ENCODE measurements around the gene SPOCK1. TPM values are rescaled to one million over a fixed set of nuclear protein-coding genes. Genes with fewer than 3 reads are reported as not detected.

The SPOCK1 gene
- total RNA-seq, 2 experiments from 2014 or later: not detected

DNA sequence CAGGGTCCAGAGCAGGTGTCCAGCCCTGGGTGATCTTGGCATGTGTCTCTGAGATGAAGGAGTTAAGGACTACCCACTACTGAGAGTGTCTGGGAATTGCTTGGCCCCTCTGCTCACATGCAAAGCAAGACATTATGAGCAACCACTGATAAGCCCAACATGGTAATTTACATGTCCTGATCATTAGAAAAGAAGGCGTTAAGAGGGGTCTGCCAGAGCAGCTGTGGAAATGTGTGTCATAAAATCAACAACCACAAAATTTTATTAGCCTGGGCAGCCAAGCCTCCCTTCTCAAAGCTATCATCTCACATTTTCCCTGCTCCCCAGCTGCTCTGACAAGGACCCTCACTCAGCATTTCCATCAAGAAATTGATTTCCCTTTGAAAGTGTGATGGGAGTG lies 351.0 kb downstream of the SPOCK1 start:
- Mint-ChIP-seq H3K4me3 (no peak overlapping the region), H3K27me3 (ENCODE audit: low read depth) (no peaks in the 10 kb centered on the region), H3K27ac (no peak overlapping the region), H3K4me1 (ENCODE audit: low read depth) (no peaks in the 10 kb centered on the region), H3K9me3 (ENCODE audit: insufficient read depth) (no peaks in the 10 kb centered on the region), H3K36me3 (ENCODE audit: low read depth) (no peaks in the 10 kb centered on the region)
- ChIA-PET POLR2A (no interaction called here), CTCF (no interaction called here)
- no peak for ATAC-seq
- no peak for DNase-seq

DNA sequence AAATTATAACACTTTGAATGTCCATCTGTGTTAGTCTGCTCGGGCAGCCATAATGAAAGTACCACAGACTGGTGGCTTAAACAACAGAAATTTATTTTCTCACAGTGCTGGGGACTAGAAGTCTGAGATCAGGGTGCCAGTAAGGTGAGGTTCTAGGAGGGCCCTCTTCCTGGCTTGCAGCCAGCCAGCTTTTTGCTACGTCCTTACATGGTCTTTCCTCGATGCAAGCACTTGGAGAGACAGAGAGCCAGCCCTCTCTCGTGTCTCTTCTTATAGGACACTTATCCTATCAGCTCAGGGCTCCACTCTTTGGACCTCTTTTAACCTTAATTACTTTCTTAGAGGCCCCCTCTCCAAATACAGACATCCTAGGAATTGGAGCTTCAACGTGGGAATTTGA lies 351.8 kb downstream of the SPOCK1 start:
- POLR2A ChIA-PET: no interaction called here
- CTCF ChIA-PET: no interaction called here
- ATAC-seq: no peak
- Mint-ChIP-seq H3K4me3 (no peak overlapping the region), H3K36me3 (ENCODE audit: low read depth) (no peaks in the 10 kb centered on the region), H3K27me3 (ENCODE audit: low read depth) (no peaks in the 10 kb centered on the region), H3K9me3 (ENCODE audit: insufficient read depth) (no peaks in the 10 kb centered on the region), H3K27ac (no peak overlapping the region), H3K4me1 (ENCODE audit: low read depth) (no peaks in the 10 kb centered on the region)
- no peak for DNase-seq

DNA sequence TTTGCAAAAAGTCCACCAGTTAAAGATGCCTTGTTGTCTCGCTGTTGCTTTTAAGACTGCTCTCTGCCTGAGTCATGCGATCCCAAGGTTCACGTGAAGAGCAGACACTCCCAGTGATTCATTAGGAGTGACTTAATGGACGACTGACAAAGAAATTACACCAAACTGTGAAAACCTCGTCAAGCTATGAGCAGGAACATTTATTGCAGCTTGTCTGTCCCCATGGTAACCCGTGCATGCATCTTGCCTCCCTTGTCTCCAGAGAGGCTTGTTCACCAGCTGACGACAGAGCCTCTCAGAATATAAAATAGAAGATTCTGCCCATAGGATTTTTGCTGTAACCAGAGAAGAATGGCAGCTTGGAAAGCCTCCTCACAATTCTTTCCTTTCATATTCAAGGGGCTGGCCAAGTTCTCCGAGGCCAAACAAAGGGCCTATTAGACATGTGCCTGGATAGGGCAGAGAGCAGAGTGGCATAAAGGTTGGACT lies 352.7 kb downstream of the SPOCK1 start:
- ChIA-PET CTCF (no interaction called here), POLR2A (no interaction called here)
- no peak overlapping the region for H3K27ac Mint-ChIP-seq
- no peaks in the 10 kb centered on the region for H3K4me1 Mint-ChIP-seq (ENCODE audit: low read depth)
- H3K4me3 Mint-ChIP-seq: no peak overlapping the region
- DNase-seq (no peak), ATAC-seq (no peak)
- no peaks in the 10 kb centered on the region for H3K9me3 Mint-ChIP-seq (ENCODE audit: insufficient read depth)
- no peaks in the 10 kb centered on the region for H3K27me3 Mint-ChIP-seq (ENCODE audit: low read depth)
- H3K36me3 Mint-ChIP-seq (ENCODE audit: low read depth): no peaks in the 10 kb centered on the region

DNA sequence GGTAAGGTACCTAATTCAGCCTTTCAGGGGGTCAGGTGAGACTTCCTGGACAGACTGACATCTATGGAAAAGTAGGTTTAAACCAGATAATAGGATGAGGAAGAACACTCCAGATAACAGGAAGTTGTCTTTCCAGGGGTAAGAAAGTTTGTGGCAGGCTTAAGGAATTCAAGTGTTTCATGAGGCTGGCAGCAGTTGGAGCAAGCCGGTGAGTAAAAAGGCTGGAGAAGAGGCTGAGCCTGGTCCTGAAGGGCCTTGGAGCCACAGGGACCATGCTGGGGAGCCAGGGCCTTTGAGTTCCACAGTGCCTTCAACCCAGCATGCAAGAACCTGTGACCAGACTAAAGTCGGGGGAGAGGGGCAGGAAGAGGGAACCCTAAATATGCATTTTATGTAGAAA lies 353.4 kb downstream of the SPOCK1 start:
- no peaks in the 10 kb centered on the region for H3K27me3 Mint-ChIP-seq (ENCODE audit: low read depth)
- ATAC-seq (no peak), DNase-seq (no peak)
- no peak overlapping the region for H3K4me3 Mint-ChIP-seq
- H3K4me1 Mint-ChIP-seq (ENCODE audit: low read depth): no peaks in the 10 kb centered on the region
- ChIA-PET POLR2A (no interaction called here), CTCF (no interaction called here)
- H3K27ac Mint-ChIP-seq: no peak overlapping the region
- H3K36me3 Mint-ChIP-seq (ENCODE audit: low read depth): no peaks in the 10 kb centered on the region
- H3K9me3 Mint-ChIP-seq (ENCODE audit: insufficient read depth): no peaks in the 10 kb centered on the region

DNA sequence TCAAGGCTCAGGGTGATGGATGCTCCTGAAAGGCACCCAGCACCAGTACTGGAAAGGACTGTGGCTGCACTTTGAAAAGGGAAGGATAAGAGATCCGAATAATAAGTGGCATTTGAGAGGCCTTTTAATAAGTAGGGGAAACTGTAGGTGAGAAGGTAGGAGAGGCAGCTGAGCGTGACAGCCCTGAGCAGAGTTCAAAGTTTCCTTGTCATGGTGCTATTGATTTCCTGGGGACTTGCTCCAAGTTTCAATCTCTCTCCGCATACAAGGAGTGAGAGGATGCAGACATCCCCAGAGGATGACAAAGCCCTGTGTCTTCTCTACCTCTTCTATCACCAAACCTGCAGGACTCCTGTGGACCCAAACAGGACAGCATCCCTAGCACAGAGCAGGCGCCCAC lies 354.5 kb downstream of the SPOCK1 start:
- Mint-ChIP-seq H3K36me3 (ENCODE audit: low read depth) (no peaks in the 10 kb centered on the region), H3K9me3 (ENCODE audit: insufficient read depth) (no peaks in the 10 kb centered on the region), H3K4me1 (ENCODE audit: low read depth) (no peaks in the 10 kb centered on the region), H3K27ac (no peak overlapping the region), H3K27me3 (ENCODE audit: low read depth) (no peaks in the 10 kb centered on the region), H3K4me3 (no peak overlapping the region)
- DNase-seq: no peak
- CTCF ChIA-PET: no interaction called here
- POLR2A ChIA-PET: no interaction called here
- ATAC-seq: no peak

DNA sequence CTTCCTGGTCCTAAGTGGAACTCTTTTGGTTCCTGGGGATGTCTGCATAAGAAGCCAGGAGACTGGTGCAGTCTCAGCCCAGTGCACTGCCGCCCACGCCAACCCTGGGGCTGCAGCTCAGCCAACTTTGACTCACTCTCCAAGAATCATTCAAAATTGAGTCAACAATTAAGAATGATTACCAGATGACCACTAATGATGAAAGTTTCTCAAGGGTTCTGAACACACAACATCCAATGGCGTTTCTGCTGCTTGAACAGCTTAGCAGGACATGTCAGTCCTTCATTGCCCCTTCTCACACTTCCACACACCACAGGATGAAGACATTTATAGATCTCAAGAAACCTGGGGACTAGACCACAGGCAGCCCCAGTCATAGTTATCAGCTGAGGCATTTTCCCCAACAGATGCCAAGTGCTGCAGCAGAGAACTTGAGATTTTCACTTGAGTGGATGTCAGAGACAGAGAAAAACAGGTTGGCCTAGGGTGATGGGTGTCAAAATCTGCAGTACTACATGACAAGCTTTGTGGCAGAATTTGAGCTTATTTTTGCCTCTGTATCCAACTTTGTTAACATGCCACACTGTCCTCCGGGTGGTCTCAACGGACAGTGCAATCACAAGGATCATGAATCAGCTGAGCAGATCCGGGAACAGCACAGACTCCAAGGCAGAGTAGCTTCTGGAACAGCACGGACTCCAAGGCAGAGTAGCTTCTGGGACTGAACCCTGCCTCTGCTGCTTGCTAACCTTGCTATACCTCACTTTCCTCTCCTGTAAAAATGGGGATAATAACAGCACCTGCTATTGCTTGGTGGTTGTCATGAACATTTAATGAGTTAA lies 356.1 kb downstream of the SPOCK1 start:
- H3K4me3 Mint-ChIP-seq: no peak overlapping the region
- CTCF ChIA-PET: no interaction called here

DNA sequence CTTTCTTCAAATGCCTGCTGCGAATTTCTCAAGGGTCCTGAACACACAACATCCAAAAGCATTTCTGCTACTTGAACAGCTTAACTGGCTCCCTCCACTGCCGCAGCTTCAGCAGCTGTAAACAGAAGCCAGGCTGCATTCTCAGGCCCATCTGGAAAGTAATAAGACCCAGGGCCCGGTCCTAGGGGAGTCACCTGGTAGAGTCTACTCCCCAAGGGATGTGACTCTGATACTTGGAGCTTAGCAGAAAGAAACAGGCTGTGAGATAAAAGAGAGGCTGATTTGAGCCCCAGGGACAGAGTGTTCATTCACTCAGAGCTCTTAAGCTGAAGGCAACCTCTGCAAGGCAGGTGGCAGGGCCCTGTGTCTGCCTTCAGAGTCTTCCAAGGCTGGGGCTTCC lies 356.8 kb downstream of the SPOCK1 start:
- no peaks in the 10 kb centered on the region for H3K9me3 Mint-ChIP-seq (ENCODE audit: insufficient read depth)
- POLR2A ChIA-PET: no interaction called here
- CTCF ChIA-PET: no interaction called here
- H3K4me1 Mint-ChIP-seq (ENCODE audit: low read depth): no peaks in the 10 kb centered on the region
- H3K4me3 Mint-ChIP-seq: no peak overlapping the region
- no peak overlapping the region for H3K27ac Mint-ChIP-seq
- ATAC-seq (no peak), DNase-seq (no peak)
- no peaks in the 10 kb centered on the region for H3K27me3 Mint-ChIP-seq (ENCODE audit: low read depth)
- H3K36me3 Mint-ChIP-seq (ENCODE audit: low read depth): no peaks in the 10 kb centered on the region

More for the DNA sequence above, 356.1 kb downstream of the SPOCK1 start:
- Mint-ChIP-seq H3K36me3 (ENCODE audit: low read depth) (no peaks in the 10 kb centered on the region), H3K27me3 (ENCODE audit: low read depth) (no peaks in the 10 kb centered on the region), H3K9me3 (ENCODE audit: insufficient read depth) (no peaks in the 10 kb centered on the region), H3K4me1 (ENCODE audit: low read depth) (no peaks in the 10 kb centered on the region), H3K27ac (no peak overlapping the region)
- DNase-seq: no peak
- no peak for ATAC-seq
- POLR2A ChIA-PET: no interaction called here

DNA sequence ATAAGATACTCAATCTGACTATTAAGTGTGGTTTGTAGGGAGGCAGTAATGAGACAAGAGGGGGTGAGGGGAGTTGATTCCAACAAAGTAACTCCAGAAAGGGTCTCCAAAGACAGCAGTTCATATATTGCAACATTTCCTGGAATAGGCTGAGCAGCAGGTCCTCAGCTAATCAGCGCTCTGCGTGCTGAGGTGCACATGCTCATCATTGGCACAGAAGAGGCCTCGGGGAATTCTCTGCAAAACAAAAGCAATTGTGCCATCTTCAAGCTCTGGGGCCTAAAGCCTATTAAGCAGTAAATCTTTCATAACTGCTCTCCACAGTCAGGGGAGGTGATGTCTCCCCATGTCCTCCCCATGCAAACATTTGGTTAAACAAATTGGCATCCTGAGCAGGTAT lies 357.3 kb downstream of the SPOCK1 start:
- CTCF ChIA-PET: no interaction called here
- no peak overlapping the region for H3K4me3 Mint-ChIP-seq
- DNase-seq: no peak
- no peaks in the 10 kb centered on the region for H3K27me3 Mint-ChIP-seq (ENCODE audit: low read depth)
- H3K4me1 Mint-ChIP-seq (ENCODE audit: low read depth): no peaks in the 10 kb centered on the region
- H3K9me3 Mint-ChIP-seq (ENCODE audit: insufficient read depth): no peaks in the 10 kb centered on the region
- POLR2A ChIA-PET: no interaction called here
- no peak overlapping the region for H3K27ac Mint-ChIP-seq
- no peak for ATAC-seq
- no peaks in the 10 kb centered on the region for H3K36me3 Mint-ChIP-seq (ENCODE audit: low read depth)

DNA sequence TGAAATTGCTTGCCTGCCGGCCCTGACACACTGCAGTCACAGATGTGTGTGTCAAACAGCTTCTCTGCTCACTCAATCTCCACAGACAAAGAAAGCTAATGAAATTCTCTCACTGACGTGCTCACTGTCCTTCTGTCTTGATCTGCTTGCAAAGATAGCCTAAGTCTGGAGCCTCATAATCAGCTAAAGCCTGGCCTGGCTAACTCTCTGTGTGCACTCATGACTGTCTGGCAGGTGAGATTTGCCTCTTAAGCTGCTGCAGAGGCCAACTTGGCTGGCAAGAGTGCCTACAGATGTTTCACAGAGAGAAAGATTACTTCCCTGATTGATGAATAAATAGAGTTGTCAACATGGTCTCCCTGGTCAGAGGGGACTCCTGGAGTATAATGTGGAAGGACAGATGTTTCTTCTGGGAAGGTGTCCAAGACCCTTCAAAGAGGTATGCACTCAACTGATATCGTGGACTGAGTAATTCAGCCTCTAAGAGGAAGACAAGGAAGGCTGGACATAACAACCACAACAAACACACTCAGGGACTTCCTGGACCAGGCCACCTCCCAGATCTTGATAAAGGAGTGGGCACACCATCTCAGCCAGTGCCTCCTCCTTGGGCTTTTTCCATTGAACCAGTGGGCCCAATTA lies 362.0 kb downstream of the SPOCK1 start:
- Mint-ChIP-seq H3K4me3 (no peak overlapping the region), H3K36me3 (ENCODE audit: low read depth) (no peaks in the 10 kb centered on the region), H3K27me3 (ENCODE audit: low read depth) (peaks cover 2% of the 10 kb centered on the region), H3K4me1 (ENCODE audit: low read depth) (no peaks in the 10 kb centered on the region), H3K9me3 (ENCODE audit: insufficient read depth) (no peaks in the 10 kb centered on the region), H3K27ac (no peak overlapping the region)
- CTCF ChIA-PET: no interaction called here
- POLR2A ChIA-PET: no interaction called here
- DNase-seq: no peak
- no peak for ATAC-seq

DNA sequence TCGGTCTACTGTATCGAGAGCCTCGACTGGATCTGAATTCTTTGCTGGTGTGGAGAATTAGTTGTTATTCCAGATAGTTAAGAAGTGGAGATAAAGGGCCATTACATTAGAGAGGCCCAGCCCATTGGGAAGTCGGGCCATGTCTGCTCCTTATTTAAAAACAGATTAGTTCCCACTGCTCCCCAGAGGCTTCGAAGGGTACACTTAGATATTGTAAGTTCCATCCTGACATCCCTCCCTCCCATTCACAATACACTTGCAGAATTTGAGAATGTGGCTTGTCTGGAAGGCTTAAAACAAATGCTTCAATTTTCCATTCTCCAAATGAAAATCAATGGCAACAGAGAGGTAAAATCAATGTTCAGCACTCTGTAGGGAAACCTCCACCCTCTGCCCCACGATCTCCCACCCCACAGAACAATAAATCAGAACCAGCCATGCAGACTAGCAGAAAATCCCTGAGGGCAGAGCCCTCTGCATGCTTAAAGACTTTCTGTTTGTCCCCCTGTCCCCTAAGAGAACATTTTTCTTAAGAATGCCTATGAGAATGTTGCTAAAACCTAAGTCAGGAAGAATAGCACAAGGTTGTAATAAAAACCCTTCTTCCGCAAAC lies 364.1 kb downstream of the SPOCK1 start:
- H3K4me3 Mint-ChIP-seq: no peak overlapping the region
- H3K27me3 Mint-ChIP-seq (ENCODE audit: low read depth): peaks cover 2% of the 10 kb centered on the region
- POLR2A ChIA-PET: no interaction called here
- CTCF ChIA-PET: no interaction called here
- ATAC-seq (no peak), DNase-seq (no peak)
- H3K9me3 Mint-ChIP-seq (ENCODE audit: insufficient read depth): no peaks in the 10 kb centered on the region
- H3K36me3 Mint-ChIP-seq (ENCODE audit: low read depth): no peaks in the 10 kb centered on the region
- H3K4me1 Mint-ChIP-seq (ENCODE audit: low read depth): no peaks in the 10 kb centered on the region
- H3K27ac Mint-ChIP-seq: no peak overlapping the region

DNA sequence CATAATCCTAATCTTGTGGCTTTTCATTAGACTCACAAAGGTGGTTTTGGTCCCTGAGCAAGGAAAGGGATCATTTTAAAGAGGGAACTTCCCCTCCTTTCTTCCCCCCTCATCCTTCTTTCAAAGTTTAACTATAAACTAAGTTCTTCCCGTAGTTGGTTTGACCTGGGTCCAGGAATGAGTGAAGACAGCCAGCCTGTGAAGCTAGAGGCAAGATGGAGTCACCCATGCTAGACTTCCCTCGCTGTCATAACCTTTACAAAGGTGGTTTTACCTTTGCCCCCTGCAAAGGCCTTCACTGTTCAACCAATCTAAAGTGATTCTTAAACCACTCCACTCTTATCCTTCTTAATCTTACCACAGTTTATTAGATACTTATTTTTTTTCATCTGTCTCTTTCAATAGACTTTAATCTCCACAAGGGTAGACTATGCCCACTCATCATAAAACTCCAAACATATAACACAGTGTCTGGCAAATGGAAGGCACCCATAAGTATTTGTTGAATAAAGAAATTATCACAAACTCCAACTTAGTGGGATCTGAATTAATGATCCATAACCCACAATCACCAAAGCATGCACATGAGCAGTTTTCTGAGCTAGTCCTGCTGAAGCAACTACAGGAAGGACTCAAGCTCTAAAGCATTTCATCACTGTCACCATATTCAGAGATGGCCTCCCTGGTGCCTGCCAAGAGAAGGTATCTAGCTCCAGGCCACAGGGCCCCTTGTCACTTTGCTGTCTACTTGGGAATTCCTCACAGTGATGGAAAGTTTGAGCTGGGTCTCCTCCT lies 369.0 kb downstream of the SPOCK1 start:
- POLR2A ChIA-PET: no interaction called here
- no peak overlapping the region for H3K4me3 Mint-ChIP-seq
- H3K27ac Mint-ChIP-seq: no peak overlapping the region
- no peaks in the 10 kb centered on the region for H3K36me3 Mint-ChIP-seq (ENCODE audit: low read depth)
- no peaks in the 10 kb centered on the region for H3K9me3 Mint-ChIP-seq (ENCODE audit: insufficient read depth)
- DNase-seq: no peak
- no peaks in the 10 kb centered on the region for H3K27me3 Mint-ChIP-seq (ENCODE audit: low read depth)
- no peak for ATAC-seq
- H3K4me1 Mint-ChIP-seq (ENCODE audit: low read depth): no peaks in the 10 kb centered on the region
- CTCF ChIA-PET: no interaction called here

DNA sequence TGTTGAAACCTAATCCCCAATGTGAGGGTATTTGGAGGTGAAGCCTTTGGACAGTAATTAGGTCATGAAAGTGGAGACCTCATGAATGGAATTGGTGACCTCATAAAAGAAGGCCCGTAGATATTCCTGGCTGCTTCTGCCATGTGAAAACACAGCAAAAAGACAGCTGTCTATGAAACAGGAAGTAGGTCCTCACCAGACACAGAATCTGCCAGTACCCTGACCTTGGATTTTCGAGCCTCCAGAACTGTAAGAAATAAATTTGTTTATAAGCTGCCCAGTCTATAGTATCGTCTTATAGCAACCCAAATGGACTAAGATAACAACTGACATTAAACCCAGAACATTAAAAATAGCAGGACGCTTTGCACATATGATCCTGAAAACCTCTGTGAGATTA lies 371.1 kb downstream of the SPOCK1 start:
- CTCF ChIA-PET: no interaction called here
- Mint-ChIP-seq H3K36me3 (ENCODE audit: low read depth) (no peaks in the 10 kb centered on the region), H3K4me1 (ENCODE audit: low read depth) (no peaks in the 10 kb centered on the region), H3K27me3 (ENCODE audit: low read depth) (no peaks in the 10 kb centered on the region), H3K9me3 (ENCODE audit: insufficient read depth) (no peaks in the 10 kb centered on the region), H3K4me3 (no peak overlapping the region), H3K27ac (no peak overlapping the region)
- ATAC-seq (no peak), DNase-seq (no peak)
- POLR2A ChIA-PET: no interaction called here

Data from activated CD8-positive, alpha-beta T cell treated with anti-CD3 and anti-CD28 coated beads, Interleukin-2, amount 10 ng/mL, durations not matched to agents 7 days and 5 days (primary cell).